GM23338 (cell line): Measurements from ENCODE around the gene MYO1A. TPM values are rescaled to one million over a fixed set of nuclear protein-coding genes. Genes with fewer than 3 reads are reported as not detected.

ENCODE experiments used
- ATAC-seq: fragments of 200-7000 bp; cut with Tn5 transposase; 3 replicates; pipeline ENCODE4 v1.9.1; 2020
- DNase-seq: peaks from one replicate; pipeline ENCODE4 v3.0.0-alpha.2; 2015; ENCODE audit warnings: low spot score
- H2AFZ ChIP-seq: fragments of 200-600 bp; sonication (generic); 2 replicates; pipeline ENCODE4 v1.8.0; 2016; ENCODE audit warnings: antibody characterized with exemption, mild to moderate bottlenecking, moderate library complexity
- H3F3A ChIP-seq: fragments of 200-600 bp; sonication (generic); replicated peaks from 2 replicates; pipeline ENCODE4 v1.8.0; 2017; ENCODE audit warnings: antibody characterized with exemption, mixed run types, low read depth
- H3K27ac ChIP-seq: fragments of 200-600 bp; sonication (generic); 2 replicates; pipeline ENCODE4 v1.6.1; 2016; ENCODE audit warnings: low read depth
- H3K27me3 ChIP-seq: fragments of 200-600 bp; sonication (generic); 2 replicates; pipeline ENCODE4 v1.8.0; 2016; ENCODE audit warnings: mild to moderate bottlenecking, mixed run types, moderate library complexity; ENCODE audit not compliant: insufficient read depth
- H3K36me3 ChIP-seq: fragments of 200-600 bp; sonication (generic); 2 replicates; pipeline ENCODE4 v1.8.0; 2016; ENCODE audit warnings: mild to moderate bottlenecking; ENCODE audit not compliant: insufficient read depth
- H3K4me1 ChIP-seq: fragments of 200-600 bp; sonication (generic); 2 replicates; pipeline ENCODE4 v1.8.0; 2016; ENCODE audit warnings: mild to moderate bottlenecking, moderate library complexity; ENCODE audit not compliant: insufficient read depth
- H3K4me2 ChIP-seq: fragments of 200-600 bp; sonication (generic); 2 replicates; pipeline ENCODE4 v1.7.1; 2017; ENCODE audit warnings: mixed run types
- H3K4me3 ChIP-seq: fragments of 200-600 bp; sonication (generic); 2 replicates; pipeline ENCODE4 v1.6.1; 2016; ENCODE audit warnings: mixed run types
- H3K79me2 ChIP-seq: fragments of 200-600 bp; sonication (generic); replicated peaks from 2 replicates; pipeline ENCODE4 v1.8.0; 2017; ENCODE audit warnings: mild to moderate bottlenecking; ENCODE audit not compliant: insufficient read depth
- H3K9me2 ChIP-seq: fragments of 200-600 bp; sonication (generic); 2 replicates; pipeline ENCODE4 v1.8.0; 2017; ENCODE audit not compliant: insufficient read depth
- H4K20me1 ChIP-seq: fragments of 200-600 bp; sonication (generic); replicated peaks from 2 replicates; pipeline ENCODE4 v1.8.0; 2017; ENCODE audit warnings: mild to moderate bottlenecking; ENCODE audit not compliant: insufficient read depth
- H3K27ac Mint-ChIP-seq: 2 replicates; pipeline ENCODE4 v1.8.0; 2020; ENCODE audit warnings: inconsistent platforms, mild to moderate bottlenecking, moderate library complexity, mixed read lengths
- H3K27me3 Mint-ChIP-seq: 3 replicates; pipeline ENCODE4 v1.8.0; 2022; ENCODE audit warnings: low read depth, mild to moderate bottlenecking, moderate library complexity, mixed read lengths, inconsistent platforms; ENCODE audit not compliant: insufficient read depth, poor library complexity
- H3K36me3 Mint-ChIP-seq: 3 replicates; pipeline ENCODE4 v1.8.0; 2021; ENCODE audit warnings: low read depth, mild to moderate bottlenecking, inconsistent platforms, moderate library complexity, mixed read lengths
- H3K4me1 Mint-ChIP-seq: 3 replicates; pipeline ENCODE4 v1.8.0; 2020; ENCODE audit warnings: mild to moderate bottlenecking, inconsistent platforms, mixed read lengths
- H3K4me3 Mint-ChIP-seq: 3 replicates; pipeline ENCODE4 v1.8.0; 2021; ENCODE audit warnings: moderate library complexity, mild to moderate bottlenecking, inconsistent platforms, mixed read lengths
- H3K9me3 Mint-ChIP-seq: 3 replicates; pipeline ENCODE4 v1.8.0; 2020; ENCODE audit warnings: moderate library complexity, mild to moderate bottlenecking, inconsistent platforms, mixed read lengths
- EZH2 ChIP-seq: fragments of 200-600 bp; sonication (generic); IDR thresholded peaks from one replicate; pipeline ENCODE4 v1.8.0; 2017; ENCODE audit warnings: antibody characterized with exemption, mild to moderate bottlenecking, low read depth; ENCODE audit not compliant: unreplicated experiment
- EZH2phosphoT487 ChIP-seq: fragments of 200-600 bp; sonication (generic); IDR thresholded peaks from one replicate; pipeline ENCODE4 v1.8.1; 2018; ENCODE audit warnings: antibody characterized with exemption; ENCODE audit not compliant: unreplicated experiment
- POLR2AphosphoS5 ChIP-seq: IDR thresholded peaks from 2 replicates; pipeline ENCODE4 v1.6.1; 2016; ENCODE audit warnings: antibody characterized with exemption, low read depth
- REST ChIP-seq: IDR thresholded peaks from one replicate; pipeline ENCODE4 v1.6.1; 2018; ENCODE audit warnings: antibody characterized with exemption; ENCODE audit not compliant: unreplicated experiment
- ZNF331 ChIP-seq: fragments of 250-450 bp; sonication (Bioruptor Pico); IDR thresholded peaks from 2 replicates; pipeline ENCODE4 v1.5.0; 2020; ENCODE audit warnings: low read depth, mild to moderate bottlenecking, moderate library complexity
- ZNF462 ChIP-seq: fragments of 250-450 bp; sonication (Bioruptor Pico); IDR thresholded peaks from 2 replicates; pipeline ENCODE4 v1.5.0; 2020; ENCODE audit warnings: mild to moderate bottlenecking, moderate library complexity
- polyA plus RNA-seq: library from polyadenylated mRNA; unstranded; fragments of >200 nt; fragmentation: Nextera tagmentation; extraction: Ambion mirVana; gene quantifications from 2 replicates; pipeline ENCODE4 v1.2.1, GENCODE V29; 2016
- total RNA-seq: library from RNA; depleted of rRNA; stranded (reverse); fragments of >200 nt; shearing (Covaris generic); gene quantifications from 2 replicates; pipeline ENCODE4 v1.2.3, GENCODE V29; 2014
- TF ChIP-seq, protein P1 (sequence below), 2 experiments: fragments of 200-600 bp in 1 of 2; sonication (generic) in 1 of 2; conservative IDR thresholded peaks; 2 replicates each; pipeline versions ENCODE4 v1.5.1 to v1.6.1; 2016 to 2017; ENCODE audit warnings: antibody characterized with exemption in 2 of 2, low read depth in 2 of 2, mild to moderate bottlenecking in 2 of 2, moderate library complexity in 1 of 2

The MYO1A gene
- total and polyA plus RNA-seq, 2 experiments from 2014 or later = not detected

GRCh38 chr12:56991319-56992246, 58.3 kb downstream of the MYO1A start:
- Histone ChIP-seq H2AFZ (no peak overlapping the region), H3K36me3 (no peaks in the 10 kb centered on the region), H3K4me2 (no peak overlapping the region), H3K79me2 (no peaks in the 10 kb centered on the region), H3K4me1 (peaks cover 10% of the 10 kb centered on the region), H3K4me3 (no peak overlapping the region), H3K27ac (no peak overlapping the region), H3F3A (no peaks in the 10 kb centered on the region), H4K20me1 (no peaks in the 10 kb centered on the region; the same call in 1 of the 2 replicates), H3K9me2 (no peaks in the 10 kb centered on the region), H3K27me3 (no peaks in the 10 kb centered on the region)
- TF ChIP-seq REST = no peak
- peaks cover 8% of the 10 kb centered on the region for H3K27me3 Mint-ChIP-seq
- no peak overlapping the region for H3K27ac Mint-ChIP-seq
- DNase-seq (no peak), ATAC-seq (no peak)
- H3K4me1 Mint-ChIP-seq = peaks cover 18% of the 10 kb centered on the region
- no peak overlapping the region for H3K4me3 Mint-ChIP-seq
- no peaks in the 10 kb centered on the region for H3K9me3 Mint-ChIP-seq
- H3K36me3 Mint-ChIP-seq = peaks cover 4% of the 10 kb centered on the region; the same call in 1 of the 3 replicates

- Histone ChIP-seq H4K20me1 (no peaks in the 10 kb centered on the region), H3K27me3 (no peaks in the 10 kb centered on the region), H3F3A (no peaks in the 10 kb centered on the region), H3K36me3 (no peaks in the 10 kb centered on the region), H3K79me2 (no peaks in the 10 kb centered on the region), H3K4me3 (no peak overlapping the region), H2AFZ (no peak overlapping the region), H3K4me2 (no peak overlapping the region), H3K4me1 (peaks cover 10% of the 10 kb centered on the region), H3K9me2 (no peaks in the 10 kb centered on the region), H3K27ac (no peak overlapping the region)
- no peaks in the 10 kb centered on the region for H3K9me3 Mint-ChIP-seq
- H3K4me3 Mint-ChIP-seq = no peak overlapping the region
- ATAC-seq = no peak
- H3K27ac Mint-ChIP-seq = no peak overlapping the region
- H3K36me3 Mint-ChIP-seq = peaks cover under 1% of the 10 kb centered on the region; the same call in 1 of the 3 replicates
- DNase-seq = no peak
- peaks cover 18% of the 10 kb centered on the region for H3K4me1 Mint-ChIP-seq
- peaks cover 8% of the 10 kb centered on the region for H3K27me3 Mint-ChIP-seq
- TF ChIP-seq EZH2phosphoT487 (no peak), POLR2AphosphoS5 (no peak), ZNF331 (CRISPR knock-in tag) (no peak), EZH2 (no peak), ZNF462 (no peak)
- TF ChIP-seq, protein P1, sequence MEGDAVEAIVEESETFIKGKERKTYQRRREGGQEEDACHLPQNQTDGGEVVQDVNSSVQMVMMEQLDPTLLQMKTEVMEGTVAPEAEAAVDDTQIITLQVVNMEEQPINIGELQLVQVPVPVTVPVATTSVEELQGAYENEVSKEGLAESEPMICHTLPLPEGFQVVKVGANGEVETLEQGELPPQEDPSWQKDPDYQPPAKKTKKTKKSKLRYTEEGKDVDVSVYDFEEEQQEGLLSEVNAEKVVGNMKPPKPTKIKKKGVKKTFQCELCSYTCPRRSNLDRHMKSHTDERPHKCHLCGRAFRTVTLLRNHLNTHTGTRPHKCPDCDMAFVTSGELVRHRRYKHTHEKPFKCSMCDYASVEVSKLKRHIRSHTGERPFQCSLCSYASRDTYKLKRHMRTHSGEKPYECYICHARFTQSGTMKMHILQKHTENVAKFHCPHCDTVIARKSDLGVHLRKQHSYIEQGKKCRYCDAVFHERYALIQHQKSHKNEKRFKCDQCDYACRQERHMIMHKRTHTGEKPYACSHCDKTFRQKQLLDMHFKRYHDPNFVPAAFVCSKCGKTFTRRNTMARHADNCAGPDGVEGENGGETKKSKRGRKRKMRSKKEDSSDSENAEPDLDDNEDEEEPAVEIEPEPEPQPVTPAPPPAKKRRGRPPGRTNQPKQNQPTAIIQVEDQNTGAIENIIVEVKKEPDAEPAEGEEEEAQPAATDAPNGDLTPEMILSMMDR (conservative IDR thresholded peaks at IDR 0.05; ENCODE audit: low read depth in 2 of 2) = no peak
These were observed 59.1 kb downstream of the MYO1A start for GRCh38 chr12:56990648-56991318.
